Ishikawa (cell line): ENCODE data around the gene GRPEL2.

Experiments
- CEBPB ChIP-seq: IDR thresholded peaks from 2 replicates; pipeline ENCODE4 v1.6.1; 2012
- CREB1 ChIP-seq: IDR thresholded peaks from 2 replicates; pipeline ENCODE4 v1.6.1; 2012; ENCODE audit warnings: low read depth
- EGR1 ChIP-seq: IDR thresholded peaks from 2 replicates; pipeline ENCODE4 v1.6.1; 2012
- EP300 ChIP-seq: IDR thresholded peaks from 2 replicates; pipeline ENCODE4 v1.6.1; 2012; ENCODE audit warnings: borderline replicate concordance
- FOXM1 ChIP-seq: IDR thresholded peaks from 2 replicates; pipeline ENCODE4 v1.6.1; 2012; ENCODE audit warnings: low read depth, borderline replicate concordance
- NFIC ChIP-seq: IDR thresholded peaks from 2 replicates; pipeline ENCODE4 v1.6.1; 2012
- RAD21 ChIP-seq: IDR thresholded peaks from 2 replicates; pipeline ENCODE4 v1.6.1; 2012; ENCODE audit warnings: low read depth
- TAF1 ChIP-seq: IDR thresholded peaks from 2 replicates; pipeline ENCODE4 v1.6.1; 2012; ENCODE audit warnings: low read depth, mild to moderate bottlenecking
- TCF12 ChIP-seq: IDR thresholded peaks from 2 replicates; pipeline ENCODE4 v1.6.1; 2012; ENCODE audit warnings: low read depth
- TEAD4 ChIP-seq: IDR thresholded peaks from 2 replicates; pipeline ENCODE4 v1.6.1; 2012
- YY1 ChIP-seq: IDR thresholded peaks from 2 replicates; pipeline ENCODE4 v1.6.1; 2012; ENCODE audit warnings: low read depth
- ZBTB7A ChIP-seq: IDR thresholded peaks from 2 replicates; pipeline ENCODE4 v1.6.1; 2012; ENCODE audit warnings: low read depth
- TF ChIP-seq, protein P1 (sequence below): IDR thresholded peaks from 2 replicates; pipeline ENCODE4 v1.6.1; 2012
- TF ChIP-seq, protein P2 (sequence below): IDR thresholded peaks from 2 replicates; pipeline ENCODE4 v1.6.1; 2012
- TF ChIP-seq, protein P3 (sequence below): IDR thresholded peaks from 2 replicates; pipeline ENCODE4 v1.6.1; 2012; ENCODE audit warnings: low read depth, mild to moderate bottlenecking

Gene GRPEL2

DNA sequence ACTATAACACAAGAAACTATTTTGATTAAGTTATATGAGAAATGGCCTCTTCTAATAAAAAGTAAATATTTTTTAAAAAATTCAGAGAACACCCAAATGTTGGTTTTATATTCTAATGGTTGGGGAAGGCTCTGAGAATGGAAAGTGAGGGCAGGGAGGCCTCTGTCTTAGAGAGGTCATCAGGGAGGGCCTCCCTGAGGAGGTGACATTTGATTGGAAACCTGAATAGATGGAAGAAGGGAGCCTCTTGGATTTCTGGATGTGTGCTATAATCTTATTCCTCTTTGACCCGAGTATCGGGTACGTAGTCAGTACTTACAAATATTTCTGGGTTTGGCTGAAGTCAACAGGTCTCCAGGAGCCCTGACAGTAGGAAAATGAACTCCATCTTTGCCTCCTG, 26.1 kb upstream of the GRPEL2 start:
- TF ChIP-seq, protein P1, sequence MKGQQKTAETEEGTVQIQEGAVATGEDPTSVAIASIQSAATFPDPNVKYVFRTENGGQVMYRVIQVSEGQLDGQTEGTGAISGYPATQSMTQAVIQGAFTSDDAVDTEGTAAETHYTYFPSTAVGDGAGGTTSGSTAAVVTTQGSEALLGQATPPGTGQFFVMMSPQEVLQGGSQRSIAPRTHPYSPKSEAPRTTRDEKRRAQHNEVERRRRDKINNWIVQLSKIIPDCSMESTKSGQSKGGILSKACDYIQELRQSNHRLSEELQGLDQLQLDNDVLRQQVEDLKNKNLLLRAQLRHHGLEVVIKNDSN, result no peak
- TF ChIP-seq NFIC (no peak), CREB1 (no peak), YY1 (no peak), EGR1 (no peak)

DNA sequence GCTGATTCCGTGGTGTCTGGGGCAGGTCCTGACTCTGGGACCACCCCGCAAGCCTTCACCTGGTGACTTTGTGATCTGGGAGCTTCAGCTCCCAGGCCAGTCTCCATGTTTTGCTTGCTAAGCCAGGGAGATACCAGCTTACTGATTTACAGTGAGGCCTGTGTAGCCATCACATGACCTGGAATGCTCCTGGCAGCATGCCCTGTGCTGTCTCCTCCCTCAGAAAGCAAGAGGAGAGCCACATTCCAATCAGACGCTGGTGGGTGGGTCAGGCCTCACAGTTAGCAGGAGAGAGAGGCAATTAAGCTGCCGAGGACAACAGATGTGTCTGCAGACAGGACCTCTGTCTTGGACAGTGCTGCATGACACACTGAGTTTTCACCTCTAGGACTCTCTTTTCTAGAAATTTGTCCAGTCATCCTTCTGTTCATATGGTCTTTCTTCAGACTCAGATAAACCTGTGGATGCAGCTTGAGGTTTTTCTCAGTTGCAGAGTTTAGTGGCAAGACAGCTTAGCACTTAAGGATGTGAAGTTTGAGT, 24.4 kb upstream of the GRPEL2 start:
- TF ChIP-seq TEAD4 (peak; percentile 75; the same call in 1 of the 2 replicates), TAF1 (peak; percentile 46; the same call in 1 of the 2 replicates), EP300 (no peak), YY1 (peak; percentile 32; the same call in 1 of the 2 replicates), FOXM1 (no peak), NFIC (peak; percentile 73), EGR1 (no peak), TCF12 (0 out of 2 replicates have a peak, but pooled peaks have one; percentile 22)
- TF ChIP-seq, protein P1, result peak; percentile 95
- TF ChIP-seq, protein P2, sequence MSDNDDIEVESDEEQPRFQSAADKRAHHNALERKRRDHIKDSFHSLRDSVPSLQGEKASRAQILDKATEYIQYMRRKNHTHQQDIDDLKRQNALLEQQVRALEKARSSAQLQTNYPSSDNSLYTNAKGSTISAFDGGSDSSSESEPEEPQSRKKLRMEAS, result peak; percentile 57; the same call in 1 of the 2 replicates

DNA sequence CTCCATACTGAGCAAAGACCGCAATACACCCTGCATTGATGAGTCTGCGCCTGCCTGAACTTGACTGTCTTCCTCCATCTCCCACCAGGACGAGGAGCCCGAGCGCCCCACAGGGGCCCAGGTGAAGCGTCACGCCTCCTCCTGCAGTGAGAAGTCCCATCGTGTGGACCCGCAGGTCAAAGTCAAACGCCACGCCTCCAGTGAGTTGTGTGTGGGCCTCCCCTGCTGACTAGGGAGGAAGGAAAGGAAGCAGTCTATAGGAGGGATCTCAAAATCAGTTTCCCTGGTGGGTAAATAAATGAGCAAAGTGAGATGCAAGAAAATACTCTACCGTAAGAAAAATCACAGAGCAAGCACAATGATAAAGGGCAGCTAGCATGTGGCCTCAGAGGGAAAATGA, 22.8 kb upstream of the GRPEL2 start:
- TF ChIP-seq NFIC, result no peak
- TF ChIP-seq TCF12, result no peak
- TF ChIP-seq, protein P1, result no peak
- no peak for TF ChIP-seq ZBTB7A
- TF ChIP-seq CREB1, result no peak
- TF ChIP-seq EGR1, result no peak
- no peak for TF ChIP-seq FOXM1
- TF ChIP-seq TAF1, result no peak
- TF ChIP-seq CEBPB, result no peak
- no peak for TF ChIP-seq EP300
- TF ChIP-seq TEAD4, result no peak
- TF ChIP-seq YY1, result no peak
- TF ChIP-seq RAD21, result no peak
- TF ChIP-seq, protein P2, result no peak
- TF ChIP-seq, protein P3, sequence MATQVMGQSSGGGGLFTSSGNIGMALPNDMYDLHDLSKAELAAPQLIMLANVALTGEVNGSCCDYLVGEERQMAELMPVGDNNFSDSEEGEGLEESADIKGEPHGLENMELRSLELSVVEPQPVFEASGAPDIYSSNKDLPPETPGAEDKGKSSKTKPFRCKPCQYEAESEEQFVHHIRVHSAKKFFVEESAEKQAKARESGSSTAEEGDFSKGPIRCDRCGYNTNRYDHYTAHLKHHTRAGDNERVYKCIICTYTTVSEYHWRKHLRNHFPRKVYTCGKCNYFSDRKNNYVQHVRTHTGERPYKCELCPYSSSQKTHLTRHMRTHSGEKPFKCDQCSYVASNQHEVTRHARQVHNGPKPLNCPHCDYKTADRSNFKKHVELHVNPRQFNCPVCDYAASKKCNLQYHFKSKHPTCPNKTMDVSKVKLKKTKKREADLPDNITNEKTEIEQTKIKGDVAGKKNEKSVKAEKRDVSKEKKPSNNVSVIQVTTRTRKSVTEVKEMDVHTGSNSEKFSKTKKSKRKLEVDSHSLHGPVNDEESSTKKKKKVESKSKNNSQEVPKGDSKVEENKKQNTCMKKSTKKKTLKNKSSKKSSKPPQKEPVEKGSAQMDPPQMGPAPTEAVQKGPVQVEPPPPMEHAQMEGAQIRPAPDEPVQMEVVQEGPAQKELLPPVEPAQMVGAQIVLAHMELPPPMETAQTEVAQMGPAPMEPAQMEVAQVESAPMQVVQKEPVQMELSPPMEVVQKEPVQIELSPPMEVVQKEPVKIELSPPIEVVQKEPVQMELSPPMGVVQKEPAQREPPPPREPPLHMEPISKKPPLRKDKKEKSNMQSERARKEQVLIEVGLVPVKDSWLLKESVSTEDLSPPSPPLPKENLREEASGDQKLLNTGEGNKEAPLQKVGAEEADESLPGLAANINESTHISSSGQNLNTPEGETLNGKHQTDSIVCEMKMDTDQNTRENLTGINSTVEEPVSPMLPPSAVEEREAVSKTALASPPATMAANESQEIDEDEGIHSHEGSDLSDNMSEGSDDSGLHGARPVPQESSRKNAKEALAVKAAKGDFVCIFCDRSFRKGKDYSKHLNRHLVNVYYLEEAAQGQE, result no peak

DNA sequence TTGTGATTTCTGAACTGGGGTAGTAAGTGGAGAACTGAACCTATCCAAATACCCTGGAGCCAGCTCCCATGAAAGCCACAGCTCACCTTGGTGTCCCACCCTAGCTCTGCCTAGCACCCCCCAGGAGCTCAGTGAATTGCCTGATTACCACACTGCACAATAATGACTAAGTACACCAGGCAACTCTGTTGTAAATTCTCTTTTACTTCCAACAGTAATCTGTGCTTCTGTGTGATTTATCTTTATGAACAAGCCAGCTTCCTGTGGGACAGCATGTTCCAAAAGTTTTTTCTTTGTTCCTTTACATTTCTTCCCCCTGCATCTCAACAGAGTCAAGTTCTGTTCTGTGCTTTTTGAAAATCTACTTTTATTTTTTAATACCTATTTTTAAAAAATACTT, 22.1 kb upstream of the GRPEL2 start:
- no peak for TF ChIP-seq EGR1
- TF ChIP-seq, protein P3, result no peak

DNA sequence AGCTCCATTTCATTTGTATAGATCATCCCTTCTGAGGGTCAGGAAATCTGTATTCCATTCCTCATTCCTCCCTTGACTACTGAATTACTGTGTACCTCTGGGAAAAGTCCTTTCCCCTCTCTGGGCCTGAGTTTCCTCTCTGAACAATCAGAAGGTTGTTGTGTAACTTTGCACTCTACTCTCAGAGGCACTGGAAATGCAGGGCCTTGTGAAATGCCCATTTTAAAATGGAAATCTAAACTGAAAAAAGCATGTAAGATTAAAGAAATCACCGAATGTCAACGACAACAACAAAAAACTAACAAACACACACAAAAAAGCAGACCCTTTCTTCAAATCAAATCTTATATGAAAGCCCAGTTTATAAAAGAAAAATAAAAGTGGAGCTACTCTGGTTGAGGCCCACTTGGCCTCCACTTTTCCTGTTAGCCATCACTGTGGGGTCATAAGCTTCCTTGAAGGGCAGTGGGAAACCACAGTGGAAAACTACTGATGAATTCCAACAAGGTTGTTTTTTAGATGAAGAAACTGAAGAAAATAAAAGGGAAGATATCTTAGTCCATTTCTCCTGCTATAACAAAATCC, 21.6 kb upstream of the GRPEL2 start:
- TF ChIP-seq, protein P1, result no peak
- TF ChIP-seq TAF1 (no peak), NFIC (no peak), FOXM1 (no peak), EP300 (no peak), CREB1 (no peak), EGR1 (no peak), RAD21 (no peak), TEAD4 (no peak), ZBTB7A (no peak), TCF12 (no peak), CEBPB (no peak), YY1 (no peak)
- TF ChIP-seq, protein P3, result no peak
- TF ChIP-seq, protein P2, result no peak
